GM23248 (cell line): ENCODE data around the gene STK25. TPM values are rescaled to one million over a fixed set of nuclear protein-coding genes. Genes with fewer than 3 reads are reported as not detected.

Experiments
- DNase-seq: peaks from one replicate; pipeline ENCODE4 v3.0.0-alpha.2; 2015
- H2AFZ ChIP-seq: fragments of 200-600 bp; sonication (generic); 2 replicates; pipeline ENCODE4 v1.6.1; 2016; ENCODE audit warnings: antibody characterized with exemption
- H3F3A ChIP-seq: fragments of 200-600 bp; sonication (generic); 2 replicates; pipeline ENCODE4 v1.6.1; 2016; ENCODE audit warnings: mild to moderate bottlenecking, antibody characterized with exemption, mixed run types; ENCODE audit not compliant: insufficient read depth
- H3K27ac ChIP-seq: fragments of 200-600 bp; sonication (generic); 2 replicates; pipeline ENCODE4 v1.5.1; 2016; ENCODE audit warnings: mild to moderate bottlenecking
- H3K27me3 ChIP-seq: fragments of 200-600 bp; sonication (generic); replicated peaks from 2 replicates; pipeline ENCODE4 v1.6.1; 2016; ENCODE audit warnings: mild to moderate bottlenecking; ENCODE audit not compliant: insufficient read depth
- H3K36me3 ChIP-seq: fragments of 200-600 bp; sonication (generic); 2 replicates; pipeline ENCODE4 v1.6.1; 2016; ENCODE audit warnings: low read depth, mild to moderate bottlenecking
- H3K4me1 ChIP-seq: fragments of 200-600 bp; sonication (generic); 2 replicates; pipeline ENCODE4 v1.6.1; 2016; ENCODE audit warnings: mild to moderate bottlenecking; ENCODE audit not compliant: insufficient read depth
- H3K4me2 ChIP-seq: fragments of 200-600 bp; sonication (generic); one replicate; pipeline ENCODE4 v1.6.1; 2016; ENCODE audit warnings: mild to moderate bottlenecking; ENCODE audit not compliant: unreplicated experiment
- H3K4me3 ChIP-seq: fragments of 200-600 bp; sonication (generic); 2 replicates; pipeline ENCODE4 v1.5.1; 2016; ENCODE audit warnings: mild to moderate bottlenecking
- H3K79me2 ChIP-seq: fragments of 200-600 bp; sonication (generic); 2 replicates; pipeline ENCODE4 v1.6.1; 2016; ENCODE audit warnings: mild to moderate bottlenecking; ENCODE audit not compliant: insufficient read depth
- H3K9ac ChIP-seq: fragments of 200-600 bp; sonication (generic); 2 replicates; pipeline ENCODE4 v1.6.1; 2016; ENCODE audit warnings: mild to moderate bottlenecking
- H3K9me2 ChIP-seq: fragments of 200-600 bp; sonication (generic); 2 replicates; pipeline ENCODE4 v1.6.1; 2016; ENCODE audit warnings: mixed run types, mild to moderate bottlenecking, moderate library complexity; ENCODE audit not compliant: insufficient read depth
- H3K9me3 ChIP-seq: fragments of 200-600 bp; sonication (generic); one replicate; pipeline ENCODE4 v1.6.1; 2017; ENCODE audit warnings: low read depth
- H4K20me1 ChIP-seq: fragments of 200-600 bp; sonication (generic); 2 replicates; pipeline ENCODE4 v1.6.0; 2016; ENCODE audit not compliant: insufficient read depth
- EZH2 ChIP-seq: fragments of 200-600 bp; sonication (generic); IDR thresholded peaks from 2 replicates; pipeline ENCODE4 v1.6.1; 2018; ENCODE audit warnings: antibody characterized with exemption, mild to moderate bottlenecking; ENCODE audit not compliant: insufficient read depth, poor library complexity, severe bottlenecking
- EZH2phosphoT487 ChIP-seq: fragments of 200-600 bp; sonication (generic); IDR thresholded peaks from 2 replicates; pipeline ENCODE4 v1.6.1; 2018; ENCODE audit warnings: antibody characterized with exemption, moderate library complexity, mild to moderate bottlenecking, low read depth; ENCODE audit not compliant: insufficient read depth
- WGBS, 2 experiments: methylation state at CpG; one replicate each; pipeline ENCODE4 v1.1.6; 2015 to 2017; ENCODE audit warnings: low lambda C conversion rate in 2 of 2, low coverage in 1 of 2; ENCODE audit errors: missing lambda C conversion rate in 2 of 2; 5-methylcytosine and 5-hydroxymethylcytosine counted together
- in situ Hi-C: fragments of 300-500 bp; cut with MboI; formaldehyde crosslinking; loops from 2 replicates; pipeline ENCODE4 v1.15.0; 2020
- polyA plus RNA-seq: library from polyadenylated mRNA; unstranded; fragments of >200 nt; fragmentation: Nextera tagmentation; extraction: Ambion mirVana; gene quantifications from 2 replicates; pipeline ENCODE4 v1.2.1, GENCODE V29; 2016
- total RNA-seq: library from RNA; depleted of rRNA; stranded (reverse); fragments of >200 nt; shearing (Covaris generic); gene quantifications from 2 replicates; pipeline ENCODE4 v1.2.3, GENCODE V29; 2014; rRNA removed

Gene STK25
- total RNA-seq (239 and 240 TPM in 2 replicates), polyA plus RNA-seq (120 and 121 TPM in 2 replicates)

GRCh38 chr2:241508240-241509154 lies at the start of gene STK25:
Gene STK25, minus strand, starts transcription at chr2:241508584. Its CDS starts 549 bp downstream, at chr2:241508035.
- Histone ChIP-seq H3K4me3 (peak within 1 kb of the TSS; percentile 82), H3K4me1 (no peaks in the 10 kb centered on the region), H3K27ac (peak within 1 kb of the TSS; percentile 36), H4K20me1 (peaks cover 13% of the 10 kb centered on the region; the same call in 1 of the 2 replicates), H3F3A (no peaks in the 10 kb centered on the region), H3K79me2 (peaks cover 44% of the 10 kb centered on the region), H3K9me3 (no peaks in the 10 kb centered on the region), H3K36me3 (no peaks in the 10 kb centered on the region), H3K9ac (peak within 1 kb of the TSS; percentile 83), H2AFZ (peak within 1 kb of the TSS; percentile 88), H3K27me3 (no peaks in the 10 kb centered on the region), H3K4me2 (peak within 1 kb of the TSS; percentile 91), H3K9me2 (no peaks in the 10 kb centered on the region)
- peak; percentile 99 for DNase-seq
- in situ Hi-C loops: no loop called here
- WGBS, 2 experiments: 1 to 2% methylated on average over 78 to 79 of the region's 122 CpGs
- no peak for TF ChIP-seq EZH2
- TF ChIP-seq EZH2phosphoT487: no peak

- Histone ChIP-seq H3K4me2 (no peak overlapping the region), H3K9ac (no peak overlapping the region), H3K9me2 (no peaks in the 10 kb centered on the region), H3K4me3 (no peak overlapping the region), H2AFZ (no peak overlapping the region), H3K4me1 (peaks cover 19% of the 10 kb centered on the region), H3K9me3 (no peaks in the 10 kb centered on the region), H3K36me3 (no peaks in the 10 kb centered on the region), H4K20me1 (no peaks in the 10 kb centered on the region), H3F3A (peaks cover 3% of the 10 kb centered on the region; the same call in 1 of the 2 replicates), H3K27me3 (no peaks in the 10 kb centered on the region), H3K27ac (no peak overlapping the region), H3K79me2 (peaks cover 16% of the 10 kb centered on the region)
- no peak for DNase-seq
- in situ Hi-C loops: no loop called here
- no peak for TF ChIP-seq EZH2
- no peak for TF ChIP-seq EZH2phosphoT487
These were observed 48.4 kb upstream of the STK25 start for GRCh38 chr2:241556746-241557145.

GRCh38 chr2:241555711-241556110 lies 47.3 kb upstream of the STK25 start:
- no peaks in the 10 kb centered on the region for H3K27me3 ChIP-seq
- H3K4me2 ChIP-seq: no peak overlapping the region
- H3K9ac ChIP-seq: no peak overlapping the region
- TF ChIP-seq EZH2phosphoT487: no peak
- TF ChIP-seq EZH2: no peak
- H3F3A ChIP-seq: peaks cover 3% of the 10 kb centered on the region; the same call in 1 of the 2 replicates
- no peak for DNase-seq
- no peak overlapping the region for H2AFZ ChIP-seq
- no peaks in the 10 kb centered on the region for H3K36me3 ChIP-seq
- H3K9me3 ChIP-seq: no peaks in the 10 kb centered on the region
- no peaks in the 10 kb centered on the region for H4K20me1 ChIP-seq
- no peak overlapping the region for H3K27ac ChIP-seq
- no peak overlapping the region for H3K4me3 ChIP-seq
- in situ Hi-C loops: no loop called here
- peaks cover 12% of the 10 kb centered on the region; the same call in 1 of the 2 replicates for H3K4me1 ChIP-seq
- WGBS, 2 experiments: 67 to 68% methylated on average over 3 of the region's 3 CpGs
- no peaks in the 10 kb centered on the region for H3K9me2 ChIP-seq
- peaks cover 12% of the 10 kb centered on the region for H3K79me2 ChIP-seq

GRCh38 chr2:241554610-241555322 lies 46.4 kb upstream of the STK25 start:
- peaks cover 2% of the 10 kb centered on the region; the same call in 1 of the 2 replicates for H3K79me2 ChIP-seq
- DNase-seq: no peak
- no peaks in the 10 kb centered on the region for H3K9me3 ChIP-seq
- no peaks in the 10 kb centered on the region for H3K36me3 ChIP-seq
- no peaks in the 10 kb centered on the region for H3K27me3 ChIP-seq
- in situ Hi-C loops: no loop called here
- WGBS, 2 experiments: 65 to 67% methylated on average over 7 of the region's 7 CpGs
- no peaks in the 10 kb centered on the region for H3K9me2 ChIP-seq
- H3K4me2 ChIP-seq: no peak overlapping the region
- H2AFZ ChIP-seq: no peak overlapping the region
- no peak overlapping the region for H3K4me3 ChIP-seq
- H3K4me1 ChIP-seq: peaks cover 4% of the 10 kb centered on the region; the same call in 1 of the 2 replicates
- TF ChIP-seq EZH2phosphoT487: no peak
- no peak for TF ChIP-seq EZH2
- no peak overlapping the region for H3K9ac ChIP-seq
- peaks cover 3% of the 10 kb centered on the region; the same call in 1 of the 2 replicates for H3F3A ChIP-seq
- H3K27ac ChIP-seq: no peak overlapping the region
- no peaks in the 10 kb centered on the region for H4K20me1 ChIP-seq
